Hematopoietic multipotent progenitor cell treated with erythropoietin and hydrocortisone succinate and interleukin-3 and kit ligand, for 17 days (in vitro differentiated cells): Measurements from ENCODE around the gene TSPAN8.
"Not testable (repeated sequence)": the region's sequence is repeated elsewhere in the genome, so short reads cannot be mapped to it uniquely, and the experiment has no call there.

Experiments used
- DNase-seq: peaks from one replicate; pipeline ENCODE4 v3.0.0-alpha.2; 2015; ENCODE audit warnings: low spot score

The TSPAN8 gene

DNA sequence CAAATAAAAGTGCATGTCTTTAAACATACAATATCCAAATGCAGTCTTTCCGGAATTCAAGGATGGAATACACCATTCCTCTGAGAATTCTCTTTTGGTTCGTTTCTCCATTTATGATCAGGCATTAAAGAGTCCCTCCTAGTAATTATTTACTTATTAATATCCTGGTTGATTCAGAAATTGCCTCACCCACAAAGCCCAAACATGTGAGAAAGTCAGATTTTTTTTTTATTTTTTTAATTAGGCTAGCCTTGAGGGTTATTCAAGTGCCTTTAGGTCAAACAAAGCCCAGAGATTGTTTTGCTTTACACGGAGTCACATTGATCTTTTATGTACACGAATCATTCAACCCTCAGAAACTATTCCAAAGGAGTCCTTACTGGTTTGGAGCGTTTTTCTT, 6.4 kb upstream of the TSPAN8 start:
- no peak for DNase-seq

DNA sequence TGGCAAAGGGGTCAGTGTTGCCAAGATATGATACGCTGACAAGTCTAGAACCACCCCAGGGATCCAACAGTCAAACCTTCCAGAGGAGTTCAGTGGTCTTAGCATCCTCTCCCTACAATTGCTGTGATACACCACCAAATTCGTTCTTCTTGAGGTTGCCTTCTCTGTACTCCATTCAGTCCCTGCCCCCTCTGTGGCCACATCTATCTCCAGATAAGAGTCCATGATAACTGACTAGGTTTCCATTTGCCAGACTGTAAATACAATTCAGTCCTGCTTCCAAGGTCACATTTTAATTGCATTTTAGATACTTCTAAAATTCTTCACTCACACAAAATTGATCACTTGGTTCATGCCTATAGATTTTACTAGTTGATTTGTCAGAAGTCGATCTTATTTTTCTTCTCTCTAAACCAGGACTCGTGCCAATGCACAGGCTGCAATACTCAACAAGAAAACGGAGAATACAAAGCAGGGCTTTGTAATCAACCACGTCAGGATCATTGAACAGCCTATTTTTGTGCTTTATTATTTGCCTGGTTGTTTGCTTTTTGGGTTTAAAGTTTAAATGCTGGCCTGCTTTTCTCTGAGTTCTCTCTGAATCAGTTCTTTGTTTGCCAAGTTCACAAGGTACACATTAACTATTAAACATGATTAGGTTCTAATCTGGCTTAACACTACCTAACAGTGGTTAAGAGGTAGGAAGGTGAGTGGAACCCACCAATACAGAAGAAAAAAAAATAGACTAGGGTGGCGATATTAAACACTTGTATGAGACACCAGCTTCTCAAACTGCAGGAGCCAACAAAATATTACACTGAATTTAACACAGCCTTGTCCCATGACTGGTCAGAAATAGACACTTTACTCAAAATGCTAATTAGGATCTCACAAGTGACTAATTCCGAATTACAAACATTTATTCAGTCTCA, 5.3 kb upstream of the TSPAN8 start:
- no peak for DNase-seq

DNA sequence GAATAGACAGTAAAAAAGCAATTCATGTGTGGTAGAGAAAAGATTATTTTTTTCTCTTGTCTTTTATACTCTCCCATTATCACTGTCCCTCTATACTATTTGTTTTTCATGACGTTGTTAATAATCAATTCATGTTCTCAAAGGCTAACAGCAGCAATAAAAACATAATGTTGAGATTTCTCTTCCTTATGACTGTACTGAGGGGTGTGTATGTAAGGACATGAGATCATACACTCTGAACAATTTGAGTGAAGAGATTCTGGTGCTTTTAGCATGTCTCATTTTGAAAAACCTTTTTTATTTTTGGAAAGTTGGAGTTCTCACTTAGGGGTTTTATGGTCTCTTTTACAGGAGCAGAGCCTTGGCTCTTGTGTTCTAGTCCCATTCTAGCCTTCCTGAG, 3.8 kb upstream of the TSPAN8 start:
- no peak for DNase-seq

DNA sequence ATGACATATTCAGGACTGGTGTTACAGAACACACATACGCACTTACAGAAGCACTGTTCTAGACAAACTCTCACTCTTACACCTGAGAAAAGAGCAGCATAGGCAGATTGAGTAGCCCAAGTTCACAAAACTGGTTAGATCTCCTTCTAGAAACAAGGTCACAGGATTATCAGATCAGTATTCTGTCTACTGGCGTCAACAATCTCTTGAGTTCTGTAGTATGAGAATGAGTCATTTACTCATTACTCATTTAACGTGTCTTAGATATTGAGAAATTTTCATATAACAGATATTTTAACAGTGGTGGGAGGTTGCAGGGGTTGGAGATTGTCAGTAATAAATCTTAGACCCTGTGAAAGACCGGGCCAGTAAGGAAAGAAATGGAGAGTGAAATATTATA, 2.8 kb upstream of the TSPAN8 start:
- DNase-seq, result no peak

DNA sequence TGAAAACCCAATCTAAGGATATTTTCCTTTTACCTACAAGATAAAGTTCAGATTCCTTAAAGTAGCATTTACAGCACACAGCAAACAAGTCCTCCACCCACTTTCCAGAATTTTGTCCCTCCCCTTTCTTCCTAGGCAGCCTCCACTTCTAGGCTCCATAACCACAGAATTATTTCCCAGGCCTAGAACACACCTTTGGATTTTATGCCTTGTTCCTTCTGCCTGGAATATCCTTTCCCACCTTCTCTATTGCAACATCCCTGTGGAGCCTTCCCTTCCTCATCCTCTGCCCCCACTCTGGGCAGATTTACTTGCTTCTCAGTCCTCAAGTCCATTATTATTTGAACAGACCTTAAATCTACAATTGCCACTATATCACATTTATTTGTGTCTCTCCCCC, 2.1 kb upstream of the TSPAN8 start:
- no peak for DNase-seq

DNA sequence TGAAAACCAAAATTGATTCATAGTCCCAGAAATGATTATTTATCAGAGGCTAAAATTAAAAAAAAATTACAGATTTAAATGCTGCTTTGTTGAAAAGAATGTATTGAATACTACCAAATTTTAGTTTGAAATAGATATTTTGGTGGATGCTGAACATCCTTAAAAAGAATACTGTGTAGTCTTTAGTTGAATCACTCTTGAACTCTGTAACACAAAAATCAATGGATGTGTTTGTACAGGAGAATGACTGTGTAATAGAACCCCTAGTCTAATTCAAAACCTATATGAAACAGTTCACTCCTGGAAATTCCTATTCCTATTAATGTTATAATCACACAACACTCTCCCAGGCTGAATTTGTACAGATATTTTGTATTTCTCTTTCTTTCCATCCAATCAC, 1.5 kb upstream of the TSPAN8 start:
- DNase-seq, result no peak

DNA sequence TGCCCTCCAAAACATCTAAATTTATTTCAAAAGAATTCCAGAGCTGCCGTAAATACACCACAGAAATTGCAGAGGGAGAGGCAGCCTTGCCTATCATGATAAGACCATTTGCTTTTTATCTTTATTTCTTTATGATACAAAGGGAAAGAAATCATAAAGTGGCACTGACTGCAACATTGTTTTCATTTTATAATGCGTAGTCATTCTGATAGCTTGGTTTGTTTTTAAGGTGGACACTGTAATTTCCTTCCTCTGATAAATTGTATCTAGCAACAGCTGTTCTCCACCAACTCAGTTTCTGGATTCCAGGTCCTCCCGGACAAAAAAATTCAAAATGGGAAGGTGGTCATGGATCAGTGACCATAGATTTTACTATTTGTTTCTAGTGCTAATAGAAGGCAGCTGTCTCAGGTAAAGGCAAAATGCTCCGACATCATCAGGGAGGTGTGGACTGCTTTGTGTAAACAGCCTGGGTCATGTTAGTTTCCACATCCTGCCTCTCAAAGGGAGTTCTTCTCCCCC, 623 bp upstream of the TSPAN8 start:
- no peak for DNase-seq

DNA sequence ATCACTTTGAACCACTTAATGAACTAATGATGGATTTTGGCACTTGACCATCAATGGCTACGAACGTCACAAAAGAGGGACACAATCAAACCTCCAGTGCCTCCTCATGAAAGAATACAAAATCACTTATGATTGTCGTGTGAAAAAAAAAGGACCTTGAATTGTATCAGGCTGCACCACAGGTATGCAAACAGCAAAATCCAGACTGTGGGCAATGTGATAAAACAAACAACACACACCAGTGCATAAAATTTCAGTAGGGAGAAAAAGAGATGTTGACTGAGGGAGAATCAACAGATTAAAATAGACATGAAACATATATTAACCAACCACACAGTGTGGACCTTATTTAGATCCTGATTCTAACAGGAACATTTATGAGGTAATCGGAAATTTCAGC, 2.6 kb downstream of the TSPAN8 start:
- DNase-seq, result no peak

DNA sequence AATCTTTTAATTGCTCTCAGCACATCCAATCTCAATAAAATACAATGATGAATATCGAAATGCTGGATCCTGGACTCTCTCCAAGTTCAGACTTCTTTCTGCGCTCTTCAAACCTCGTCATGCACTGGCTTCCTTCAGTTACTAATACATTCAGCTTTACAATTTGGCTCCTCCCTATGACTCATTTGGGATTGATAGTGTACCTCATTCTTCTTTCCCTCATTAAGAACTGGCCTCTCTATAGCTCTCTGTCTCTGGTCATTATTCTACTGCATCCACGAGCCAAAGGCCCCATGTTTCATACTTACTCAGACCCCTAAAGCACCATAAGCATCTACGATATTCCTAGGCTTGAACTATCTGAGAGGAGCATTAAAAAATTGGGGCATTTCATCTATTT, 4.9 kb downstream of the TSPAN8 start:
- no peak for DNase-seq

DNA sequence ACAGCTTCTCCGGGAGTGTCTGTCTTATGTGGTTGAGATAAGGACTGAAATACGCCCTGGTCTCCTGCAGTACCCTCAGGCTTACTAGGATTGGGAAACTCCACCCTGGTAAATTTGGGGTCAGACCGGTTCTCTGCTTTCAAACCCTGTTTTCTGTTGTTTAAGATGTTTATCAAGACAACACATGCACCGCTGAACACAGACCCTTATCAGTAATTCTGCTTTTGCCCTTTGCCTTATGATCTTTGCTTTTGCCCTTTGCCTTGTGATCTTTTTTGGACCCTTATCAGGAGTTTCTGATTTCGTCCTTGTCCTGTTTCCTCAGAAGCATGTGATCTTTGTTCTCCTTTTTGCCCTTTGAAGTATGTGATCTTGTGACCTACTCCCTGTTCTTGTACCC, 7.8 kb downstream of the TSPAN8 start:
- not testable (repeated sequence) for DNase-seq

DNA sequence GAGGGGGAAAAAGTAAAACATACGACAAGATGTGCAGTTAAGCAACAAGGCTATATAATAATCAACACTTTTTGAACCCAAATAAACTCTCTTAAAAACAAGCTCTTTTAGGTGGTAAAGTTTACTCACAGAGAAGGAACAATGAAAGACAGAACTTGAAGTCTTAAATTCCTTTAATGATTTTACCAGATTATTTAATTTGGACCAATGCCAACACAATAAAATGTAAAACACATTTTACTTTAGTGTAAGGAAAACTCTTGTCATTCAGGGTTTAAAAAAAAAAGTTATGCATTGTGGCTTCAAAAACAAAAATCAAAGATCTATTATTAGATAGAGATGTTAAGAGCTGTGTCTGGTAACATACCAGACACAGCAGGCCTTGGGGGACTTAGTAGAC, 13.1 kb downstream of the TSPAN8 start:
- DNase-seq, result no peak

DNA sequence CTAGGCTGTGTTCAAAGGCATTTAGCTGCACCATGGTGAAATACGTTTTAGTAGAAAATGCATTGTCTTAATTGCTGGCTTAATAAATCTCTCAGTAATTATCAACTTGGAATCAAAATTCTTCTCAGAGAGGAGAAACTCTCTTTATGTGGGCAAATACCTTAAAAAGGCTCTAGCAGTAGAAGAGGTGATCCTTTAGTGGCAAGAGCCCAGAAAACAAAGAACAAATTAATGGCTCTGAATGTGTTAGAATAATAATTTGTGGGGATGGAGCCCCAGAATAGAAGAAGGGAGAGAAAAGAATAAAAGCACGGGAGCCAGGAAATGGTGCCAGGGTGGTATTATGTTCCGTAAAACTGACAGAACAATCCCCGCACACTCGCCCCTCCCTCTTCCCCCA, 14.8 kb downstream of the TSPAN8 start:
- DNase-seq, result no peak

DNA sequence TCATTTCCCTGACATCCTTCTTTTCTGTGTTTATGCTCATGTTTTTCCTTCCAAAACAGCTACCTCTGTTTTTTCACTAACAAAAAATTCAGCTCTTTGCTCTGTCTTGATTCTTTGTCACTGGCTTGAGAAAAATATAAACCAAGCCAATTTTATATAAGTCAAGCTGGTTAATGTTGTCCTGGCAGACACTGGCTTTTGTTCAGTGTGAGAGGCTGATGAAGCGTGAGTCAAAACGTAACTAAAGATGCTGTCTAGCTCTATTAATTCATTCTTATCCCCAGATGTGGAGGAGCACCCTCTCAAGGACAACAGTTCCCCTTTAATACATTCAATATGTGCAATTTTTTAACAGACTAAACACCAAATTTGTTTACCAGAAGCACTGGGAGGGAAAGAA, 15.8 kb downstream of the TSPAN8 start:
- no peak for DNase-seq

DNA sequence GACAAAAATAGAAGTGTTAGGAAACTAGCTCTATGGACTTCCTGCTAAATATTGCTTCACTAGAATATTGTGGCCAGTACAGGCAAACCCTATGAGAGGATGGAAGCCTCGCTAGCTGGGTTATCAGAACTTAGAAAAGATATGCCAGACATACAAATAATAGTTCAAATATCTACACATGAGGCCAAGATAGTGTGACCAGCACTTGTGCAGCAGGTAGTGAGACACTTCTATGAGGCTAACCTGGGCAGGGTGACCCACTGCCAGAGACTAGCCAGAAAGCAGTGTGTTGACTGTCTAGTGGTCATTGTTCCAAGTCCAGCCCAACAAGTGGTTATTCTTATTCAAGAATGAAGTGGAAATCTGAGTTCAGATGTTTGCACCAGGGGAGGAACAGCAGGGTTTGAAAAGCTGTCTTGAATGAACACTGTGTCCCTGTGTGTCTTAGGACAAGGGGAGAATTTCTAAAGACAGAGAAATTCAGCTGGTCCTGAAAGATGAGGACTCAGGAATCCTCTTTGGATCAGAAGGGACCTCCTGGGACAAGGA, 16.3 kb downstream of the TSPAN8 start:
- no peak for DNase-seq

DNA sequence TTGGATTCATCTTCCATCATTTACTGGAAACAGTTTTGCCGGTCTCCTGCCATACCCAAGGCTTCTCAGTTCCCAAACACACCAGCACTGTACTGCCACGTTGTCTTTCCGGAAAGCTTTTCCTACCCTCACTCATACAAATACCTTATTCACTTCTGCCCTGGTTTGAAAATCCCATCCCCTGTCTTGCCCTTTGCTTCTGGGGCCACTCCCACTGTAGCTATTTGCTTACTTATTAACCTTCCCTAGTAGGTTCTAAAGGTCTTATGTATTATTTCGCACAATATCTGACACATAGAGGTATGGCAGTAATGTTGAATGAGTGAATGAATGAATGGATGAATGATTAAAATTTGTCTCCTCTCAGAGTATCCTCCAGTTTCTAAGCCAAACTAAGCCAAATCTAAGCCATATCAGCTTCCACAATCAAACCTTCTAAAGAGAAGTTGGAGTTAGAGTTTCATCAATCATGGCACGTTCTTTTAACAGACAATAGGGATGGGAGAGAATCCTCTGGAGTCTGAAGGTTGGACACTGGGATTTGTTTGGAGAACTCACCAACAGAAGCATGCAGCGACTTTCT, 18.6 kb downstream of the TSPAN8 start:
- no peak for DNase-seq

DNA sequence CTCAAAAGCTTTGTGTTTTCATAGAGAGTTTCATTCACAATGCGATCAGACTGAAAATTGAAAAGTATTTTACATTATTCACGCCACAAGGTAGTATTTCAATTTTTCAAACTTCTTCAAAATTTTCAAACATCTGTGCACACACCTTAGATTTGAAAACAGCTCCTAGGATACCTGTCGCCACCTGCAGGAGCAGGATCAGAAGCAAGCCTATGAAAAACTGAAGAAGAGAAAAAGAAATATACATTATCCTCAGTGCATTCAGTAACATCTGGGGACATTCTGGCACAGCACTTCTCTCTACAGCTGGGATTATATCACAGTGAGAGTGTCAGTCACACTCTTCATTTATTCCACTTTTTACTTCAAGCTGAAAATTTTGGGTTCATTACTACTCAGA, 19.8 kb downstream of the TSPAN8 start:
- no peak for DNase-seq

DNA sequence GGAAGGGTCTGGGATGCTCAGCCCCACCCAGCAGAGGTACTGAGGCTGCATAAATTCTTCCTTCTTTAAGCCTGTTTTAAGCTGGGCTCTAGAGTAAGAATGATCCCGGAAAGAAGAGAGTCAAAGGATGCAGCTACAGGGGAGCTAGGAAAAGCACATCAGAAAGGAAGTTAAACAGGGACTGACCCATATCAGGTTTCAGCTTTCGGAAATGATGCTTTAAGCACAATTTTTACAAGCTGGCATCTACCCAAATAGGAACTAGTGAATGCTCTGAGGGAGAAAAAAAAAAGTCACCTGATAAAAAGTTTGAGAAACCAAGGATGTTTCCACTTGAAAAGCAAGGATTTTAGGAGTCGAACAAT, 22.0 kb downstream of the TSPAN8 start:
- DNase-seq, result no peak

DNA sequence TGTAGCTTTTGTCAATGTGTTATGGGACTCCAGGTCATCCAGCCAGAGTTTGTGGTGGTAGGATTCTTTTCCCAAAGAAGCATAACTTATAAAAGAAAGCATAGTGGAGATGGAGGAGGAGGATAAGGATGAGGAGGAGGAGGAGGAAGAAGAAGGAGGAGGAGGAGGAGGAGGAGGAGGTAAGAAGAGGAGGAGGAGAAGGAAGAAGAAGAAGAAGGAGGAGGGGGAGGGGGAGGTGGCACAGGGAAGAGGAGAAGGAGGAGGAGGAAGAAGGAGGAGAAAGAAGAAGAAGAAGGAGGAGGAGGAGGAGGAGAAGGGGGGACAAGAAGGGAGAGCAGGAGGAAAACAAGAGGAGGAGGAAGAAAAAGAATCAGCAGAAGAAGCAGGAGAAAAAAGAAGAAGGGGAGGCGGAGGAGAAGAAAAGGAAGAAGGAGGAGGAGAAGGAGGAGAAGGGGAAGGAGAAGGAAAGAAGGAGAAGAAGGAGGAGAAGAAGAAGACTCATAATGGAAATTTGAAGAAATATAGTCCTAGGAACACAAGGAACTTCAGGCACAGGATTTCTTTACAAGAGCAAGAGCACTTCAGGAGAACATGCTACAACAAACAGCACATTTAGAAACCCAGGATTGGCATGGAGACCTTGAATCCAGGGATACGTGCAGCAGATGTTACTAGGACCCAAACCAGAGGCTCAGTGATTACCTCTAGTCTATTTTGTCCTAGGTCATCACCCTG, 22.6 kb downstream of the TSPAN8 start:
- DNase-seq, result no peak

DNA sequence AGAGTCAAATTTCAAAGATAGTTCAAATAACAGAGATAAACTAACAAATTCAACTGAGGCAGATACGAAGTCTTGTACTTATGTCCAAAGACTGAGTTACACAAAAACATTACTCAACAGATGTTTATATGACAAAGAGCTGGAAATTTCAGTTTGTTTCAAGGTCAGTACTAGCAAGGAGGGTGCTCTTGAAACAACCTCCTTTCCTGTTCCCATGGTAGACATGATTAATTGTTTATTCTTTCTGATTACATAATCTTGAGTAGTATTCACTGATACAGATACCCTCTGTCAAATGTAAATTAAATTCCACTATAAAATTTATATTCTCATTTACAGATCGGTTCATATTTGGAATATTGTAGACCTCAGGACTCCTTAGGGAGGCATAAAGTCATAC, 23.4 kb downstream of the TSPAN8 start:
- DNase-seq, result no peak

DNA sequence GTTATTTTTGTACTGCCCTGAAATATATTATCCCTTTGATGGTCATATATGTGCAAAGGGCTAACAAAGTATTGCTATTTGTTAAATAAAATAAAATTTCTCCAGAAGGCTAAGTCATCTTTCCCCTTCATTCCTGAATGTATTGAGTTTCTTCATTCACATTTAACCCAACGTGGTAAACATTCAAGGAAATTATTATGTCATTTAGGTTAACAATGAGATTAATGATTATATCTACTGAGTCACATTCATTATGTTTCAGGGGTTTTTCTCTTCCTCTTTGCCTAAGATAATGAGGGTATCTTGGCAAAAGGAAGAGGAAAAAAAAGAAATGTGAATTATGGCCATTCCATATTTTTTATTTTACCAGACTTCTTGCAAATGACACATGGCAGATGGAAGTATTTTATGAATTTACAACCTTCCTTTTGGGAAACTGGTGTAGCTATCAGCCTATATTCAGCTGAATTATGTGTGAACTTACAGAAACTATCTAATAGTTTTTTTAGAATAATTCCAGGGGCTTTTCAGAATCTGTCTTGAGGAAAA, 27.2 kb downstream of the TSPAN8 start:
- DNase-seq, result no peak

DNA sequence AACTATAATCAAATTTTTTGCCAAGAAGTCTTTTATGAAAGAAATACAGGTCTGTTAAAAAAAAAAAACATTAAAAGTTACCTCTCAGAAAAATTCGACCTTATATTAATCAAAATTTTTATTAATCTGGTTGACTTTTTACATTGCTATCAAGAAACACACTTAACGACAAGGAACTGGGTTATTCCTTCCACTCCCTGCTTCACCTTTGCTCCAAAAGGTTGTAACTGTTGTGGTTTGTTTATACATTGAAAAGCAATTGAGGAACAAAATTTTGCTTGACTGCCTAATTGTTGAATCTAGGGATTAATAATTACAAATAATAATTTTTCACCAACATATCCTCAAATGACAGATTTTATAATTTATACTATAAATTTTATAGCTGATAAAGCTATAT, 28.4 kb downstream of the TSPAN8 start:
- no peak for DNase-seq

DNA sequence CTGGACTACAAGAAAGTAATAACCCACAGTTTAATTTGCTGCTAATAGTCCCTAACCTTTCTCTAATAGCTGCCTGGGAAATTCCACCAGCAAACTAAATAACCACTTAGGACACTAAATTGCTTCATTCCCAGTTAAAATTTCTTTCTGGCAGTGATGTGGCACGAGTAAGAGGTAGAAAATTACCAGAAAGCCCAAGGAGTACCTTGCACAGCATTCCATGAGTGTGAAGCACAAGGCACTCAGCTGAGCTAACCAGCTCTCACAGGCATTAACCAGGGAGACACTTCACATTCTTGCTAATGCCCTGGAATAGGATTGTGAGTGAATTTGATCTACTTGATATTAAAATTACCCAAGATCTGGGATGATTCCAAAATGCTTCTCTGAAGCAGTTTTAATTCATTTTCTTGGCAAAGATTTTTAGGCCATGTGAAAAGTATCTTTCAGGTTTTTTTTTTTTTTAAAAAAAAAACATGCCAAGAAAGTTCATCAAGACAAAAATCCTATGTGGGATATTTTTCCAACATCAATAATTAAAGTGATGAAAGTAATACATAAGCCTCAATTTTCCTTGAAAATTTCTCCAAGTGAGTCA, 29.5 kb downstream of the TSPAN8 start:
- no peak for DNase-seq
